ENCODE results near the gene ATP5F1C. TPM values are rescaled to one million over a fixed set of nuclear protein-coding genes. Genes with fewer than 3 reads are reported as not detected.

The ATP5F1C gene
- total RNA-seq, 6 experiments from 2014 or later = 298 to 340 (median 308) TPM

DNA sequence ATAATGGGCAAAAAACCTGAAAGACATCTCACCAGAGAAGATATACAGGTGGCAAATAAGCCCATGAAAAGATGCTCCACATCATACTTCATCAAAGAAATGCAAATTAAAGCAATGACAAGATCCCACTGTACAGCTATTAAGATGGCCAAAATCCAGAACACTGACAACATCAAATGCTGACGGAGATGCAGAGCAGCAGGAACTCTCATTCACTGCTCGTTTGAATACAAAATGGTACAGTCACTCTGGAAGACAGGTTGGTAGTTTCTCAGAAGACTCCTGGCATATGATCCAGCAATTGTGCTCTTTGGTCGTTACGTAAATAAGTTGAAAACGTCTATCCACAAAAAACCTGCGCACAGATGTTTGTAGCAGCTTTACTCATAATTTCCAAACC, 35.7 kb upstream of the ATP5F1C start:
- Mint-ChIP-seq H3K27ac (no peak overlapping the region), H3K36me3 (ENCODE audit: low read depth) (peaks cover 39% of the 10 kb centered on the region), H3K27me3 (ENCODE audit: insufficient read depth) (peaks cover 2% of the 10 kb centered on the region), H3K4me1 (ENCODE audit: low read depth) (no peaks in the 10 kb centered on the region), H3K9me3 (no peaks in the 10 kb centered on the region), H3K4me3 (no peak overlapping the region)
- DNase-seq = no peak
- TF ChIP-seq, protein P1, sequence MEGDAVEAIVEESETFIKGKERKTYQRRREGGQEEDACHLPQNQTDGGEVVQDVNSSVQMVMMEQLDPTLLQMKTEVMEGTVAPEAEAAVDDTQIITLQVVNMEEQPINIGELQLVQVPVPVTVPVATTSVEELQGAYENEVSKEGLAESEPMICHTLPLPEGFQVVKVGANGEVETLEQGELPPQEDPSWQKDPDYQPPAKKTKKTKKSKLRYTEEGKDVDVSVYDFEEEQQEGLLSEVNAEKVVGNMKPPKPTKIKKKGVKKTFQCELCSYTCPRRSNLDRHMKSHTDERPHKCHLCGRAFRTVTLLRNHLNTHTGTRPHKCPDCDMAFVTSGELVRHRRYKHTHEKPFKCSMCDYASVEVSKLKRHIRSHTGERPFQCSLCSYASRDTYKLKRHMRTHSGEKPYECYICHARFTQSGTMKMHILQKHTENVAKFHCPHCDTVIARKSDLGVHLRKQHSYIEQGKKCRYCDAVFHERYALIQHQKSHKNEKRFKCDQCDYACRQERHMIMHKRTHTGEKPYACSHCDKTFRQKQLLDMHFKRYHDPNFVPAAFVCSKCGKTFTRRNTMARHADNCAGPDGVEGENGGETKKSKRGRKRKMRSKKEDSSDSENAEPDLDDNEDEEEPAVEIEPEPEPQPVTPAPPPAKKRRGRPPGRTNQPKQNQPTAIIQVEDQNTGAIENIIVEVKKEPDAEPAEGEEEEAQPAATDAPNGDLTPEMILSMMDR (IDR thresholded peaks at IDR 0.05) = no peak

GRCh38 chr10:7755103-7755502, 32.9 kb upstream of the ATP5F1C start:
- no peaks in the 10 kb centered on the region for H3K4me1 Mint-ChIP-seq (ENCODE audit: low read depth)
- H3K27ac Mint-ChIP-seq = no peak overlapping the region
- peaks cover 42% of the 10 kb centered on the region for H3K36me3 Mint-ChIP-seq (ENCODE audit: low read depth)
- no peak overlapping the region for H3K4me3 Mint-ChIP-seq
- TF ChIP-seq, protein P1 (IDR thresholded peaks at IDR 0.05) = no peak
- no peak for DNase-seq
- H3K27me3 Mint-ChIP-seq (ENCODE audit: insufficient read depth) = no peaks in the 10 kb centered on the region
- H3K9me3 Mint-ChIP-seq = no peaks in the 10 kb centered on the region

GRCh38 chr10:7756360-7756992, 31.5 kb upstream of the ATP5F1C start:
- peak; percentile 15 for DNase-seq
- no peak overlapping the region for H3K4me3 Mint-ChIP-seq
- H3K4me1 Mint-ChIP-seq (ENCODE audit: low read depth) = no peaks in the 10 kb centered on the region
- no peaks in the 10 kb centered on the region for H3K9me3 Mint-ChIP-seq
- peaks cover 35% of the 10 kb centered on the region for H3K36me3 Mint-ChIP-seq (ENCODE audit: low read depth)
- TF ChIP-seq, protein P1 (IDR thresholded peaks at IDR 0.05) = peak; percentile 69
- no peaks in the 10 kb centered on the region for H3K27me3 Mint-ChIP-seq (ENCODE audit: insufficient read depth)
- H3K27ac Mint-ChIP-seq = no peak overlapping the region

DNA sequence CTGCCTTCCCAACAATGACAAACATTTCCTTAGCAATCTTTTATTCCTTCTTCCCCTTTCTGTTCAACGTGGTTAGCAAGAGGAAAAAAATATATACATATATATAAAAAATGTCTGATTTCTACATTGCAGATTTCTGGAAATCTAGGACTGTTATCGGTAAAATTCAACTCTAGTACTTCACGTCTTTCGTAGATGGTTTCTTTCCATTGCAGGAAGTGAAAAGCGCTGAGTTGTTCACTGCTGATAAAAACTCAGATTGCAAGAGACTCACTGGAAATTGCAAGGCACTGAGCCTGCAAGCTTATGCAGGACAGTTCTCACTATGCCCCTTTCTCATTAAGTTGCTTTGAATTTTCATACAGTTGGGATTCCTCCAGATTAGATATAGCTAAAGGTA, 24.0 kb upstream of the ATP5F1C start:
- Mint-ChIP-seq H3K4me1 (ENCODE audit: low read depth) (peaks cover 8% of the 10 kb centered on the region), H3K4me3 (no peak overlapping the region), H3K9me3 (no peaks in the 10 kb centered on the region), H3K27ac (no peak overlapping the region), H3K36me3 (ENCODE audit: low read depth) (peaks cover 14% of the 10 kb centered on the region), H3K27me3 (ENCODE audit: insufficient read depth) (no peaks in the 10 kb centered on the region)
- no peak for DNase-seq
- TF ChIP-seq, protein P1 (IDR thresholded peaks at IDR 0.05) = no peak

DNA sequence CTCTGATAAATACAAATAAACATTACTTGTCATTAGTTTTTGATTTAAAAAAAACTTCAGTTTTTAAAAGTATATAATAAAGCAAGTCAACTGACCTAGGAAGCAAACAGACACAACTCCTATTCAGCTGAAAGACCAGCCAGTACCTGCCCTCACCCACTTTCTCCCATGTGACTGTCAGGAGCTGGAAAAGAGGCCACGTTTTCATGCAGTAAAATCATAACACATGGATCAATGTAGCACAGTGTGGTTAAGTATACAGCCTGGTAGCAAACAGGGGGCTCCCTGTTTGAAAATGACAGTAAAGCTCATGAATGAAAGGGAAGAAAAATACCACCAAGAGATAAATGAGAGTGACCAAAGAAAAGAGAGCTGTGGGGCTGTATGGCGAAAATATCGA, 21.7 kb upstream of the ATP5F1C start:
- TF ChIP-seq, protein P1 (IDR thresholded peaks at IDR 0.05) = no peak

More for the DNA sequence above, 21.7 kb upstream of the ATP5F1C start:
- Mint-ChIP-seq H3K36me3 (ENCODE audit: low read depth) (peaks cover 23% of the 10 kb centered on the region), H3K27ac (no peak overlapping the region), H3K4me3 (no peak overlapping the region), H3K4me1 (ENCODE audit: low read depth) (peaks cover 8% of the 10 kb centered on the region), H3K27me3 (ENCODE audit: insufficient read depth) (no peaks in the 10 kb centered on the region), H3K9me3 (no peaks in the 10 kb centered on the region)
- no peak for DNase-seq
